LNCaP clone FGC (cell line): Measurements from ENCODE around the gene SLC24A5.

Source experiments
- DNase-seq: peaks from one replicate; pipeline ENCODE4 v3.0.0-alpha.2; 2011; ENCODE audit warnings: low read depth
- H3K4me3 ChIP-seq: 2 replicates; pipeline ENCODE4 v1.5.1; 2011; ENCODE audit warnings: mild to moderate bottlenecking, low read depth, low read length, control low read depth
- TF ChIP-seq, protein P1 (sequence below): IDR thresholded peaks from 2 replicates; pipeline ENCODE4 v1.5.1; 2012; ENCODE audit warnings: mild to moderate bottlenecking; ENCODE audit not compliant: control insufficient read depth, insufficient read depth; ENCODE audit errors: extremely low read depth

Gene SLC24A5

DNA sequence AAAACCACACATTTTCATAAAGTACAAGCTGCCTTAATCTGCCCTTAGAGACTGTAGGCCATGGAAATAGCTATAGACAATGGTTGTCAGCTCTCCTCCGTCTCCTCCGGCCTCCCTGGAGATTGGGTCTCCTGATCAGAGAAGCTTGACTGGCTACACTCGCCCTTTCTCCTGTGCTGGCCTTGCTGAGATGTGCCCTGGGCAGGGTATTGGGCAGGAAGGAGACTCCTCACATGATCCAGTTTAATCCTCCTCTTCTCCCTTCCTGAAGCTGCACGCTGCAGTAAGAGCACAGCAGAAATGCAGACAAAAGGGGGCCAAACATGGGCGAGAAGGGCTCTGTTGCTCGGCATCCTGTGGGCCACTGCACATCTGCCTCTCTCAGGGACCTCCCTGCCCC lies at the start of gene SLC24A5:
SLC24A5 (plus strand) TSS at position 246 of the 400 bp plus-strand sequence; CDS start at position 301, 55 bp downstream.
- no peak for DNase-seq
- H3K4me3 ChIP-seq: no peak within 1 kb of the TSS
- TF ChIP-seq, protein P1, sequence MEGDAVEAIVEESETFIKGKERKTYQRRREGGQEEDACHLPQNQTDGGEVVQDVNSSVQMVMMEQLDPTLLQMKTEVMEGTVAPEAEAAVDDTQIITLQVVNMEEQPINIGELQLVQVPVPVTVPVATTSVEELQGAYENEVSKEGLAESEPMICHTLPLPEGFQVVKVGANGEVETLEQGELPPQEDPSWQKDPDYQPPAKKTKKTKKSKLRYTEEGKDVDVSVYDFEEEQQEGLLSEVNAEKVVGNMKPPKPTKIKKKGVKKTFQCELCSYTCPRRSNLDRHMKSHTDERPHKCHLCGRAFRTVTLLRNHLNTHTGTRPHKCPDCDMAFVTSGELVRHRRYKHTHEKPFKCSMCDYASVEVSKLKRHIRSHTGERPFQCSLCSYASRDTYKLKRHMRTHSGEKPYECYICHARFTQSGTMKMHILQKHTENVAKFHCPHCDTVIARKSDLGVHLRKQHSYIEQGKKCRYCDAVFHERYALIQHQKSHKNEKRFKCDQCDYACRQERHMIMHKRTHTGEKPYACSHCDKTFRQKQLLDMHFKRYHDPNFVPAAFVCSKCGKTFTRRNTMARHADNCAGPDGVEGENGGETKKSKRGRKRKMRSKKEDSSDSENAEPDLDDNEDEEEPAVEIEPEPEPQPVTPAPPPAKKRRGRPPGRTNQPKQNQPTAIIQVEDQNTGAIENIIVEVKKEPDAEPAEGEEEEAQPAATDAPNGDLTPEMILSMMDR: no peak

DNA sequence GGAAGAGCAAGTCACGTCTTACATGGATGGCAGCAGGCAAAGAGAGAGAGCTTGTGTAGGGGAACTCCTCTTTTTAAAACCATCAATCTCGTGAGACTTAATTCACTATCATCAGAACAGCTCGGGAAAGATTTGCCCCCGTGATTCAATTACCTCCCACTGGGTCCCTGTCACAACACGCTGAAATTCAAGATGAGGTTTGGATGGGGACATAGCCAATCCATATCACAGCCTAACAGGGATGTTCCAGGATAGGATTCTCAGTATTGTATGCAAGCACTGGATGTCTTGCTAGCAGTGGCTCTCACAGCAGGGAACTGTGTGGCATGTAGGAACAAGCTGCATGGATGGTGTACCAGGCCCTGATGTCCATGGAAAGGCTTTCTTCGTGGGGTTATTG lies 47.8 kb upstream of the SLC24A5 start:
- TF ChIP-seq, protein P1: no peak
- H3K4me3 ChIP-seq: no peak overlapping the region
- no peak for DNase-seq

DNA sequence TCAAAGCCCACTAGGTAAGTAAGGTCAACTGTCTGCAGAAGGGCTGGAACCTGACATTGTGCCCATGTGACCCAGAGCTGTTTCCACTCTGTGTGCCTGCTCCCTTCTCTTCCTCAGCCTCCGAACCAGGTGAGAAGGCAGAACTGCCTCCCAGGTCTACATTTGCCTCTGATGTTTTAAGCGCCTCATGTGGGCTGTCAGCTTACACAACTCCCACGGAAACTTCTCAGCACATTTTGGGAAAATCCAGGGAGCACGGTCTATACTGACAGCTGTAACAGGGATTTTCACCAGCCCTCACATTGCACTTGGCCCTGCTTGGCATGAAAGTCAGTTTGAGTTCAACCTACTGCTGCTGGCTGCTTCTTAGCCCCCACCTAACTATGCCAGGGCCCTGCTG lies 46.9 kb upstream of the SLC24A5 start:
- TF ChIP-seq, protein P1: no peak
- no peak for DNase-seq

DNA sequence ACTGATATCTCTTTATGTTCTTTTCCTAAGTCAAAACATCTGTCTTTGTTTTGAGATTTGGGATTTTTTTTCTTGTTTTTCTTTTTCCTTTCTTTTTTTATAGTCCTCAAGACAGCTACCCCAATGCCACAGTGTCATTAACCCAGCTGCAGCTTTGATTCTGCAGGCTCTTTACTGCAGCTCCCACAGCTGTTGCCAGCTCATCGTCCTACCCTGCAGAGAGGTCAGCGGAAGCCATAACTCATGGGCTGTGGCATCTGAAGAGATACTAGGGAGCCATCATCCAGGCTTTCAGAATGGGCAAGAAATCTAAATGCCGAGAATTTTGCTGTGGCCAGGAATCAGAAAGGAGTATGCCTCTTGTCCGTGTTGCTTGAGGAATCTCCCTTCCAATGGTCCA lies 44.3 kb upstream of the SLC24A5 start:
- DNase-seq: no peak
- TF ChIP-seq, protein P1: no peak
- no peak overlapping the region for H3K4me3 ChIP-seq

More for the DNA sequence above, 46.9 kb upstream of the SLC24A5 start:
- H3K4me3 ChIP-seq: no peak overlapping the region

DNA sequence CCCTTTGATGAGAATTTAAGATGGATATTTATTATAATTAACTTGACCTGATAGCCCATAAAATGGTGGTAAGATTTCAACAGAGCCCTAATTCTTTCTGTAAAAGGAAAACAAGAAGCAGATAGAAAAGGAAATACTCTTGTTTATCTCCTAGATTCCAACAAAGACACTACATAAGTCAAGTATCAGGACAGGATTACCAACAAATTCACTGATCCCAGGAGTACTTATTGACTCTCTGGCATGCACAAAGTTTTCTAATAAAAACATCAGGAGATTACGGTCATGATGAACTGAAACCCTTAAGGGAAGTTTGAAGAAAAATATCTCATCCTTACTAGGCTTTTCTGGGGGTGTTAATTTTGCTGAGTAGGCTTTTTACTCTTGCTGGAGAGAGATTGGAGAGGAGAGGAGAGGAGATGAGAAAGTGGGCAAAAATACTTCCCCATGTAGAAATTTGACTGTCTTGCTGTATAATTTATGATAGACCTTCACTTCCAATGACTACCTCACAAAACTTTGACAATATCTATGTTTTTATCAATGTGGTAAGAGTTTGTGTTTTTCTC lies 43.1 kb upstream of the SLC24A5 start:
- TF ChIP-seq, protein P1: no peak
- H3K4me3 ChIP-seq: no peak overlapping the region
- no peak for DNase-seq

DNA sequence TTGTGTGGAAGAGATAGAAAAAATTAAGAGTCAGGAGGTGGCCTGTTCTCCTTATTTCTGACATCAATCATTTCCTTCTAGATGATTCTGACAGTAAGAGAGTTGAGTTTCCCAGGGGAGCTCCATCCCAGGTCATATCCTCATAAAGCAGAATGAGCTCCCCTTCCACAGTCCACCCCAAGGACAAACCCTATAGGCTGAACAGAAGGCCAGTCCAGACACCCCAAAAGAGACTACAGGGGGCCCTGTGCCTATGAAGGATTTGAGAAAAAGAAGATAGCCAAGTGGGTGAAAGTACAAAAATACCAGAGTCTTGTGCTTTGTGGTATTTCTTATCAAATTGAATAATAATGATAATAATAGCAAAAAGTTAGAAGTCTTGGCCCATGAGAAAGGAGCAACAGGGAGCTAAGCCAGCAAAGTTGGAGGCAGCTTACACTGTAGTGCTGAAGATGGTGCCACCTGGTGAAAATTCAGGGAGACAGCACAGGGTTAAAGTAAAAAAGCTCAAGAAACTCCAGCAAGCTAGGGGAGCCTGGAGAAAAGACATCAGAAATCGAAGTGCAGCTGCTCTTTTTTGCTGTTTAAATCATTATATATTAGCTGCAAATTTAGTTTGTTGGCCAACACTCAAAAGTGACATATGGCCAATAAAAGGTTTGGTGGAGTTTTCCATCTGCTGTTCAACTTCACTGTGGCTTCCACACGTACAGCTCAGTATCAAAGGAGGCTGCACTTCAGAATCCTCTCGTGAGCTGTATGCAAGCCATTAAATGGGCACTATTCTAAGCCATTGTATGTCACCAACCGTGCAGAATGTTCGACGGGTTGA lies 35.8 kb upstream of the SLC24A5 start:
- TF ChIP-seq, protein P1: peak; percentile 67
- DNase-seq: peak; percentile 47
- no peak overlapping the region for H3K4me3 ChIP-seq
